CD14-positive monocyte (primary cell): ENCODE measurements around the gene UGT2A3. TPM values are rescaled to one million over a fixed set of nuclear protein-coding genes. Genes with fewer than 3 reads are reported as not detected.
"Not testable (repeated sequence)": the region's sequence is repeated elsewhere in the genome, so short reads cannot be mapped to it uniquely, and the experiment has no call there.

Experiments
- DNase-seq, 3 donors: peaks; one replicate each; pipeline ENCODE4 v3.0.0-alpha.2; 2011 to 2022
- H2AFZ ChIP-seq: 2 replicates; pipeline ENCODE4 v1.6.0; 2012; ENCODE audit warnings: mild to moderate bottlenecking, low read depth, low read length, inconsistent platforms; ENCODE audit not compliant: insufficient read depth, poor library complexity, severe bottlenecking
- H3K27ac ChIP-seq, 2 donors: 1 replicate in 1 of 2; 2 replicates in 1 of 2; pipeline ENCODE4 v1.5.1; 2012 to 2013; ENCODE audit warnings: low read length in 2 of 2, control low read depth in 1 of 2, inconsistent platforms in 1 of 2, low read depth in 1 of 2, mild to moderate bottlenecking in 1 of 2
- H3K27me3 ChIP-seq, 2 donors: one replicate each; pipeline versions ENCODE4 v1.6.0 to v1.6.1; 2011 to 2013; ENCODE audit warnings: low read length in 2 of 2; ENCODE audit not compliant: control insufficient read depth in 2 of 2, insufficient read depth in 2 of 2
- H3K36me3 ChIP-seq, 2 donors: replicated peaks in 1 of 2; 1 replicate in 1 of 2; 2 replicates in 1 of 2; pipeline versions ENCODE4 v1.5.1 to v1.6.1; 2012 to 2013; ENCODE audit warnings: low read length in 2 of 2, control low read depth in 1 of 2, inconsistent platforms in 1 of 2, mild to moderate bottlenecking in 1 of 2; ENCODE audit not compliant: insufficient read depth in 2 of 2, control insufficient read depth in 1 of 2
- H3K4me1 ChIP-seq, 2 donors: 1 replicate in 1 of 2; 2 replicates in 1 of 2; pipeline versions ENCODE4 v1.5.1 to v1.6.1; 2012 to 2013; ENCODE audit warnings: low read length in 2 of 2, control low read depth in 1 of 2, inconsistent platforms in 1 of 2, mild to moderate bottlenecking in 1 of 2, moderate library complexity in 1 of 2; ENCODE audit not compliant: insufficient read depth in 2 of 2, control insufficient read depth in 1 of 2
- H3K4me2 ChIP-seq: replicated peaks from 2 replicates; pipeline ENCODE3; 2012; ENCODE audit warnings: low read length, moderate library complexity, mild to moderate bottlenecking; ENCODE audit not compliant: poor library complexity, severe bottlenecking; ENCODE audit errors: extremely low read depth
- H3K4me3 ChIP-seq, 3 experiments: fragments of 200-600 bp in 1 of 3; sonication (generic) in 1 of 3; replicated peaks in 1 of 3; 1 replicate in 2 of 3; 2 replicates in 1 of 3; pipeline ENCODE4 v1.5.1; 2011 to 2013; ENCODE audit warnings: low read length in 3 of 3, mild to moderate bottlenecking in 3 of 3, control low read depth in 2 of 3, low read depth in 2 of 3, inconsistent platforms in 1 of 3, moderate library complexity in 1 of 3
- H3K79me2 ChIP-seq: 2 replicates; pipeline ENCODE4 v1.6.0; 2012; ENCODE audit warnings: mild to moderate bottlenecking, control low read depth, inconsistent platforms, low read length, moderate library complexity; ENCODE audit not compliant: insufficient read depth
- H3K9ac ChIP-seq: 2 replicates; pipeline ENCODE4 v1.6.0; 2017; ENCODE audit warnings: low read length, mild to moderate bottlenecking; ENCODE audit not compliant: insufficient read depth, poor library complexity, severe bottlenecking
- H3K9me3 ChIP-seq, 2 donors: replicated peaks in 1 of 2; 1 replicate in 1 of 2; 2 replicates in 1 of 2; pipeline versions ENCODE4 v1.5.1 to v1.6.1; 2012 to 2013; ENCODE audit warnings: low read length in 2 of 2, control low read depth in 1 of 2; ENCODE audit not compliant: control insufficient read depth in 1 of 2, insufficient read depth in 1 of 2
- H4K20me1 ChIP-seq: 2 replicates; pipeline ENCODE4 v1.6.0; 2012; ENCODE audit warnings: mild to moderate bottlenecking, low read length, control low read depth, moderate library complexity; ENCODE audit not compliant: insufficient read depth
- H3K27ac Mint-ChIP-seq, 7 donors: one replicate each; pipeline ENCODE4 v1.8.0; 2020; ENCODE audit warnings: mild to moderate bottlenecking in 7 of 7, mixed read lengths in 7 of 7, moderate library complexity in 6 of 7, inconsistent platforms in 2 of 7
- H3K27me3 Mint-ChIP-seq, 3 donors: one replicate each; pipeline ENCODE4 v1.8.0; 2021 to 2022; ENCODE audit warnings: low read depth in 3 of 3, mild to moderate bottlenecking in 3 of 3, mixed read lengths in 3 of 3, moderate library complexity in 3 of 3, inconsistent platforms in 1 of 3
- H3K36me3 Mint-ChIP-seq, 2 donors: one replicate each; pipeline ENCODE4 v1.8.0; 2020; ENCODE audit warnings: mixed read lengths in 2 of 2, inconsistent platforms in 1 of 2, mild to moderate bottlenecking in 1 of 2
- H3K4me1 Mint-ChIP-seq: one replicate; pipeline ENCODE4 v1.8.0; 2020; ENCODE audit warnings: mild to moderate bottlenecking, mixed read lengths
- H3K4me3 Mint-ChIP-seq, 2 donors: one replicate each; pipeline ENCODE4 v1.8.0; 2020; ENCODE audit warnings: mild to moderate bottlenecking in 2 of 2, mixed read lengths in 2 of 2, moderate library complexity in 1 of 2
- H3K9me3 Mint-ChIP-seq, 7 donors: one replicate each; pipeline ENCODE4 v1.8.0; 2020 to 2022; ENCODE audit warnings: mixed read lengths in 7 of 7, mild to moderate bottlenecking in 6 of 7, moderate library complexity in 6 of 7, inconsistent platforms in 2 of 7
- CTCF ChIP-seq: fragments of 200-600 bp; IDR thresholded peaks from one replicate; pipeline ENCODE4 v1.8.0; 2022; ENCODE audit warnings: antibody characterized with exemption, mild to moderate bottlenecking
- WGBS: methylation state at CpG from one replicate; pipeline ENCODE4 v1.1.5; 2013; ENCODE audit warnings: missing lambda C conversion rate; ENCODE audit not compliant: insufficient coverage; 5-methylcytosine and 5-hydroxymethylcytosine counted together
- intact Hi-C, 2 donors: fragments of 100-400 bp; cut with micrococcal nuclease; formaldehyde crosslinking; loops; one replicate each; pipeline versions ENCODE4 v1.15.0 to v1.15.1; 2023
- polyA plus RNA-seq, 3 donors: library from polyadenylated mRNA; depleted of rRNA in 1 of 3; unstranded in 2 of 3; stranded (reverse) in 1 of 3; fragments of 300-500 nt in 2 of 3; fragments of >200 nt in 1 of 3; fragmentation: Illumina TruSeq in 2 of 3; gene quantifications; 1 replicate in 2 of 3; 2 replicates in 1 of 3; pipeline ENCODE4 v1.2.3, GENCODE V29; 2012 to 2021

Gene UGT2A3
- polyA plus RNA-seq, 3 donors = not detected

- Mint-ChIP-seq H3K27ac (no peak overlapping the region), H3K27me3 (no peaks in the 10 kb centered on the region)
Measured at GRCh38 chr4:68960294-68961163, 8.9 kb upstream of the UGT2A3 start.

GRCh38 chr4:68959085-68959484, 7.5 kb upstream of the UGT2A3 start:
- H3K4me2 ChIP-seq, H3K4me3 Mint-ChIP-seq, H3K9me3 Mint-ChIP-seq, H2AFZ ChIP-seq, DNase-seq, H4K20me1 ChIP-seq, H3K27ac Mint-ChIP-seq, intact Hi-C loops, H3K4me3 ChIP-seq, H3K9ac ChIP-seq, H3K4me1 ChIP-seq, H3K27me3 ChIP-seq, H3K9me3 ChIP-seq, H3K36me3 ChIP-seq, H3K27ac ChIP-seq, H3K79me2 ChIP-seq, H3K27me3 Mint-ChIP-seq, H3K36me3 Mint-ChIP-seq, H3K4me1 Mint-ChIP-seq: not testable (repeated sequence)
- 88% methylated on average over 1 of the region's 2 CpGs for WGBS

More at GRCh38 chr4:68960294-68961163, 8.9 kb upstream of the UGT2A3 start:
- WGBS = no CpG with 5 or more reads among the region's 2 CpGs
- Histone ChIP-seq H3K4me3 (no peak overlapping the region), H3K27me3 (no peaks in the 10 kb centered on the region), H2AFZ (no peak overlapping the region), H3K79me2 (no peaks in the 10 kb centered on the region), H3K9ac (no peak overlapping the region), H3K27ac (no peak overlapping the region), H3K9me3 (no peaks in the 10 kb centered on the region), H3K4me2 (no peak overlapping the region), H3K4me1 (no peaks in the 10 kb centered on the region), H3K36me3 (no peaks in the 10 kb centered on the region), H4K20me1 (no peaks in the 10 kb centered on the region)
- no peak for TF ChIP-seq CTCF
- intact Hi-C loops = no loop called here
- no peaks in the 10 kb centered on the region for H3K36me3 Mint-ChIP-seq
- H3K4me1 Mint-ChIP-seq = no peaks in the 10 kb centered on the region
- H3K9me3 Mint-ChIP-seq = peaks cover 0 to 4% (median 2%) of the 10 kb centered on the region in 7 donors
- no peak for DNase-seq
- no peak overlapping the region for H3K4me3 Mint-ChIP-seq
